Iris pigment epithelial cell (primary cell): Measurements from ENCODE around the gene KIAA0513.

Source experiments
- DNase-seq: peaks from one replicate; pipeline ENCODE4 v3.0.0-alpha.2; 2011; ENCODE audit warnings: low read depth

The KIAA0513 gene

DNA sequence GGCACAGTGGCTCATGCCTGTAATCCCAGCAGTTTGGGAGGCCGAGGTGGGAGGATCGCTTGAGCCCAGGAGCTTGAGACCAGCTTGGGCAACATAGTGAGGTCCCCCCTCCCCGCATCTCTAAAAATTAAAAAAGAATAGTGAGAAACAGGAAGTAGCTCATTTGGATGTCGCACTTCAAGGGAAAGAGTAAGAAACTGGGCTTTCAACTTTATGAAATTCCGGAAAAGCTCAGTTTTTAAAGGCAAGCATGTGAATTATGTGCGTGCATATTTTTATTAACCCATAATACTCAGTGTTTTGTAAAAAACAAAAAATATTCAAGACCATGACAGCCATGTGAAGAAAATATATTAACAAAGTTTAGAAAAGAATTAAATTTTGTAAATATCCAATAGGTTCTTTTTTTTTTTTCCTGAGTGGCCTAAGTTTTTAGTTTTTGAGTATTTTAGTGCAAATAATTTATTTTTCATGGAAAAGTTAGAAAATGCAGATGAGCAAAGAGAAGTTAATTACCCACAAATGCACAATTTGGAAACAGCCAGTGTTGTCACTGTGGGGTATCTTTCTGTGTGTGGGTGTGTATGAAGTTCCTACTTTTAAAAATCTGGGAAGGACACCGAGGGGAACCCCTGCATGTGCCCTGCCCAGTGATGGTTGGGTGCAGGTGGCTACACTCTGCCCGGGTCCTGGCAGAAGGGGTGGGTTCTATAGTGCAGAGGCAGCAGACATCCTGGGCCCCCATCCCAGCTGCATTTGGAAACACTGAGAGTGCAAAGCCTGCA lies 44.7 kb downstream of the KIAA0513 start:
- no peak for DNase-seq

DNA sequence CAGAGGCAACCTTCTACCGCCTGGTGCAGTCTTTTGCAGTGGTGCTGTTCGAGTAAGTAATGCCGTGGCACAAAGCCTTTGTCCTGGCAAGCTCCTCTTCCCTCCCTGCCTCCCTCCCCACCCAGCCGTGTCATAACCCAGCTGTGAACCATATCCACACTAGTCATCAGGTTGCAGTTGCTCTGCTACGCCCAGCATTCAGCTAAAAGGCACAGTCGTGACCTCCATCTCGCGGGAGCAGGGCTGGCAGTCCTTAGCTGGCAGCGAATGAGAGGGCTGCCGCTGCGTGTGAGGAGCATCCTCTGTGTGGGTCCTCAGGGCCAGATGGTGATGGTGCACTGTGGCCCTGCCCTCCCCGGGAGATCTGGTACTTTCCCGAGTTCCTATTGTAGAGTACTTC lies 45.4 kb downstream of the KIAA0513 start:
- DNase-seq: peak; percentile 22

- no peak for DNase-seq
These were observed 46.8 kb downstream of the KIAA0513 start for GRCh38 chr16:85074225-85074914.

- DNase-seq: no peak
These were observed 47.8 kb downstream of the KIAA0513 start for GRCh38 chr16:85075236-85075924.

DNA sequence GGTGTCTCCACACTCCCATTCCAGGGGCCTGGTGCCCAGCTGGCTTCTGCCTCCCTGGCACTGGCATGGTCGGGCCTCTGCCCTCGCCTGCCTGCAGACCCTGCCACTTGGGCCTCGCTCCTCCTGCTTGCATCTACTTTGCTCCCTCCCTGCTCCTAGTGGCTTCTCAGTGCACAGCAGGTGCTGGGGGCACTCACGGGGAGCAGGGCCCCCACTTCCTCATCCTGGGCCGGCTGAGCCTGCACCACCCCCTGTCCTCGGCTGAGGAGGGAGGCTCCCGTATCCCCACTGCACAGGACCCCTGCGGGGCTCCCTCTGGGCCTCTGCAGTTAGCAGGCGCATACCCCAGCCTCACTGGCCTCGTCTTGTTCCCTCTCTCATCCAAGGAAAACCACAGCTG lies 49.4 kb downstream of the KIAA0513 start:
- DNase-seq: no peak

- no peak for DNase-seq
These were observed 50.1 kb downstream of the KIAA0513 start for GRCh38 chr16:85077576-85078125.

DNA sequence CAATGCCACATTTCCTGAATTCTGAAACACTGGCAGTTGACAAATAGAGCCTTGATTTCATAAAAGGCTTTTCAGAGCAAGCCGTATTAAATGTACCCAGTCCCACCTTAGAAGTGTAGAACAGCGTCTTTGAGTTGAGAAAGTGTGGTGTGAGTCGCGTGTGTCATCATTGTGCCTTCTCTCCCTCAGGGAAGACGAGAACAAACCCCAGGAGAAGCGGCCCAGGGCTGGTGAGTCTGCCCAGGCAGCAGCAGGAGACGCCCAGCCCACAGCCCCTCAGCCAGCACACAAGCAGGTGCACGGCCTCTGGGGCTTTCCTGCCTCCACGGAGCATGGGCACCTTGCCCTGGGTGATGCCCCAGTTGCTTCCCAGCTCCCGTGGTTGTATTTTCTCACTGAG lies 50.6 kb downstream of the KIAA0513 start:
- DNase-seq: no peak

- no peak for DNase-seq
These were observed 51.4 kb downstream of the KIAA0513 start for GRCh38 chr16:85078952-85079351.

DNA sequence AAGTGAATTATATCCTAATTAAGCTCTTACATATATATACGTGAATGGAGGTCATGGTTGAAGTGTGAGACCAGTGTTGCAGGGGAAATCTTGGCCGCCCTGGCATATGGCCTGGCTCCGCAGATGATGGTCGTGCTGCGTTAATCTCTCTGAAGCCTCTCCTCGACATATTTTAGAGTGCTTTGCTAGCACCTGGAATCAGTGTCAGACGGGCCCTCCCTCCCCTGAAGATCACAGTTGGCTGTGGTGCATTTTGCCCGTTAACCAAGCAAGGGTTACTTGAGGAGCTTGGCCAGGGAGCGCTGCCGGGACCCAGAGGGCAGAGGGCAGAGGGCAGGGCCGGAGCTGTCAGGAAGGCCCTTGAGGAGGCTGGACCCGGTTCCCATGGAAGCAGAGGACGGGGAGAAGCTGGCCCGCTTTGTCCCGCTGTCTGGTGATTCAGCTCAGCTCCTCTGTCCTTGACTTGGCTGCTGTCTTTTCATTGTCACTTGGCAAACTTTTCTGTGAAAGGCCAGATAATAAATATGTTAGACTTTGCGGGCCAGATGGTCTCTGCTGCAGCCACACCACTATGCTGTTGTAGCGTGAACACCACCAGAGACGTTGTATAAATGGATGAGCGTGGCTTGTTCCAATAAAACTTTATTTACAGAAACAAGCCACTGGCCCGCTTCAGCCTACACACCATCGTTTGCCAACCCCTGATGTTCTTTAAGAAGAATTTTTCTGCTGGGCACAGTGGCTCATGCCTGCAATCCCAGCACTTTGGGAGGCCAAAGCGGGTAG lies 52.4 kb downstream of the KIAA0513 start:
- DNase-seq: no peak

GRCh38 chr16:85081038-85081437 lies 53.4 kb downstream of the KIAA0513 start:
- no peak for DNase-seq

GRCh38 chr16:85081765-85082164 lies 54.2 kb downstream of the KIAA0513 start:
- DNase-seq: no peak

DNA sequence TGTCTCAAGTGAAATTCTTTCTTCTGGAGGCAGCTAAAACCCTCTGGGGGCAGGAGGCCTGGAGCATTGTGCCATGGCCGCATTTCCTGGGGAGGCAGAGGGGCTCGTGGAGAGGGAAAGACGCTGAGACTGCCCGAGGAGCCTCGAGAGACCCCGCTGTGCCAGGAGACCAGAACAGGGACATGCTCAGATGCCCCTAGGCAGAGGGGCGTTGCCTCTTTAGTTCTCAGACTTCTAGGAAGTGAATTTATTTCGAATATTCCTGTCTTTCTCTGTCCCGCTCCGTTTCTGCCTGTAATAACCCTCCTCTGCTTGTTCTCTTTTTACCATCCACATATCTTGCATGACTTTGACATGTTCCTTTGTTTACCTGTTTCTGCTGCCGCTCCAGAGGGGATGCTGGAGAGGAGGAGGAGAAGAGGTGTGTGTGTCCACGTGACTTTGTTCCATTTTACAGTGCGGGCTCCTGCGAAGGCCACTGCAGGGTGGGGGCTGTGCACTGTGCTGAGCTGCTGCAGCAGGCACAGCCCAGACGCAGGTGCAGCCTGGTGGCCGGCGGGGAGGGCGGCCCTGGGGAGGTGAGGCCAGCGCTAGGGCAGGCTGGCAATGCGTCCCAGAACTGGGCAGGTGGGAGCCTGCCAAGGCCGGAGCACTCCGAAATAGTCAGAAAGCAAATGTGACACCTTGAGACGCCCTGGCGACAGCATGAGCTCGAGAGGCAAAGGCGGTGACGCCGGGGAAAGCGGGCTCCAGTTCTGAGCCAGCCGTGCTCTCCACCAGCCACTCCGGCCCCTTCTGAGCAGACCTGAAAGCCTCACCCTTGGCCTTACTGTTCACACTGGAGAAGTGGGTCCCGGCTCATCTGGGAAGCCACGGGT lies 54.8 kb downstream of the KIAA0513 start:
- DNase-seq: no peak

GRCh38 chr16:85083051-85083639 lies 55.5 kb downstream of the KIAA0513 start:
- no peak for DNase-seq

- no peak for DNase-seq
These were observed 57.4 kb downstream of the KIAA0513 start for GRCh38 chr16:85084841-85085510.

DNA sequence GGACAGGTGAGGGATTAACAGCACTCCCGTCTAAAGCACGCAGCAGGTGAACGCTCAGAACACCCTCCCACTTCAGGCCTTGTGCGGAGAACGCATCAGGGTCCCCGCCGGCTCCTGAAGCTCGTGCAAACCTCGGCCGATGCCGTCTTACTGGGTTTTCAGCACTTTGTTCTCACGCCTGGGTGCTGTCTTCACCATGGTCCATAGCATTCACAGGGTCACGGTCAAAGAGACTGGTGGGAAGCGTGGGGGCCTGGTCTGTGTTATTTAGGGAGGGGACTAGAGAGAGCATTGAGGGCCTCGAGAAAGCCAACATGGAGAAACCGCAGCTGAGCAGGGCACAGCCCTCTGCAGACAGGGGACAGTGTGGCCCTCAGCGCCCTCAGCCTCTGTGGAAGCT lies 58.1 kb downstream of the KIAA0513 start:
- DNase-seq: no peak

DNA sequence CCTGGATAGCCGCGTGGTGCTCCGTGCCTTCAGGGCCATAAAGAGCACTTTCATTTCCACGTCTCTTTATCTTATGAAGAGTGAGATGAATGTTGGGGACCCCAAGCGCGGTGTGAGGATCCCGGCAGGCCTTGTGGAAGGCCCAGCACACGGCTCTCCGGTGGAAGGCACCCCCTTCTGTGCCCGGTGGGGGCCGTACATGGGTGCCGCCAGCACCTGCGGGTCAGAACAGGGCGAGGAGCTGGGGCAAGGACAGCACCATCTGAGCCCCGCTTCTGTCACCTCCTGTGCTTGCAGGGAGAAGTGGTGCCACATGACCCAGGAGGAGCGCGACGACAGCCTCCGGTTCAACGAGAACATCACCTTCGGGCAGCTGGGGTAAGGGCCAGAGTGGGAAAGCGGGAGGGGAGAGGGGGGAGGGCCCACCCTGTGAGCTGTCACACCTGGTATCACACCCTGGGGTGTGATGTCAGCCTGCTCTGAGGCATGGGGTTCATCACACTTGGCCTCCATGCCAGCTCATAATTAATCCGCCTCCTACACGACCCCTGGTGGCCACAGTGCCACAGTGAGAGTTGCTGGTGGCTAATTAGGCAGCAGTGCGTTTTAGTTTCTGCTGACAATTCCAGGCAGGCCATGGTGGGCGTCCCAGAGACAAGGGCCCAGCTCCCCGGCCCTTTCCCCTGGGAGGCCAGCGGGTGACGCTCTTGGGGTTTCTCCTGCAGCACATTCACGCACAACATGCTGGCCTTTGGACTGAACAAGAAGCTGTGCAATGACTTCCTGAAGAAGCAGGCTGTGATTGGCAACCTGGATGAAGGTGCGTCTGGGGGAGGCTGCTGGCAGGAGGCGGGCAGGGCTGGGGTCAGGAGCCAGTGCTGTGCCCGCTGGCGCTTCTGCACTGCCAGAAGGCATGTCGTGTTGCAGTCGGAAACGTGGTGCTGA lies 59.0 kb downstream of the KIAA0513 start:
- peak; percentile 44 for DNase-seq

- DNase-seq: no peak
These were observed 60.4 kb downstream of the KIAA0513 start for GRCh38 chr16:85087899-85088569.

- DNase-seq: no peak
These were observed 61.1 kb downstream of the KIAA0513 start for GRCh38 chr16:85088570-85089199.
